ENCODE measurements around the gene RASGRP2.

The RASGRP2 gene

GRCh38 chr11:64720640-64721358 is 23.1 kb downstream of the RASGRP2 start:
- TF ChIP-seq, protein P1, sequence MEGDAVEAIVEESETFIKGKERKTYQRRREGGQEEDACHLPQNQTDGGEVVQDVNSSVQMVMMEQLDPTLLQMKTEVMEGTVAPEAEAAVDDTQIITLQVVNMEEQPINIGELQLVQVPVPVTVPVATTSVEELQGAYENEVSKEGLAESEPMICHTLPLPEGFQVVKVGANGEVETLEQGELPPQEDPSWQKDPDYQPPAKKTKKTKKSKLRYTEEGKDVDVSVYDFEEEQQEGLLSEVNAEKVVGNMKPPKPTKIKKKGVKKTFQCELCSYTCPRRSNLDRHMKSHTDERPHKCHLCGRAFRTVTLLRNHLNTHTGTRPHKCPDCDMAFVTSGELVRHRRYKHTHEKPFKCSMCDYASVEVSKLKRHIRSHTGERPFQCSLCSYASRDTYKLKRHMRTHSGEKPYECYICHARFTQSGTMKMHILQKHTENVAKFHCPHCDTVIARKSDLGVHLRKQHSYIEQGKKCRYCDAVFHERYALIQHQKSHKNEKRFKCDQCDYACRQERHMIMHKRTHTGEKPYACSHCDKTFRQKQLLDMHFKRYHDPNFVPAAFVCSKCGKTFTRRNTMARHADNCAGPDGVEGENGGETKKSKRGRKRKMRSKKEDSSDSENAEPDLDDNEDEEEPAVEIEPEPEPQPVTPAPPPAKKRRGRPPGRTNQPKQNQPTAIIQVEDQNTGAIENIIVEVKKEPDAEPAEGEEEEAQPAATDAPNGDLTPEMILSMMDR (IDR thresholded peaks at IDR 0.05): no peak
- H3K36me3 ChIP-seq: peaks cover 4% of the 10 kb centered on the region
- H3K27ac ChIP-seq: no peak overlapping the region
- no peaks in the 10 kb centered on the region for H3K9me3 ChIP-seq
- no peak overlapping the region for H3K4me3 ChIP-seq (ENCODE audit: low read depth in 1 of 2, low read length in 1 of 2)
- H3K27me3 ChIP-seq: peaks cover 74% of the 10 kb centered on the region
- H3K4me1 ChIP-seq (ENCODE audit: control insufficient read depth in 1 of 2, insufficient read depth in 1 of 2, low read depth in 1 of 2, low read length in 1 of 2): peaks cover 0 to 6% of the 10 kb centered on the region in 2 experiments

GRCh38 chr11:64720167-64720566 is 23.8 kb downstream of the RASGRP2 start:
- TF ChIP-seq, protein P1 (IDR thresholded peaks at IDR 0.05): no peak
- Histone ChIP-seq H3K27me3 (peaks cover 80% of the 10 kb centered on the region), H3K36me3 (no peaks in the 10 kb centered on the region), H3K4me3 (ENCODE audit: low read depth in 1 of 2, low read length in 1 of 2) (no peak overlapping the region), H3K27ac (no peak overlapping the region), H3K9me3 (no peaks in the 10 kb centered on the region), H3K4me1 (ENCODE audit: control insufficient read depth in 1 of 2, insufficient read depth in 1 of 2, low read depth in 1 of 2, low read length in 1 of 2) (peaks cover 0 to 6% of the 10 kb centered on the region in 2 experiments)

DNA sequence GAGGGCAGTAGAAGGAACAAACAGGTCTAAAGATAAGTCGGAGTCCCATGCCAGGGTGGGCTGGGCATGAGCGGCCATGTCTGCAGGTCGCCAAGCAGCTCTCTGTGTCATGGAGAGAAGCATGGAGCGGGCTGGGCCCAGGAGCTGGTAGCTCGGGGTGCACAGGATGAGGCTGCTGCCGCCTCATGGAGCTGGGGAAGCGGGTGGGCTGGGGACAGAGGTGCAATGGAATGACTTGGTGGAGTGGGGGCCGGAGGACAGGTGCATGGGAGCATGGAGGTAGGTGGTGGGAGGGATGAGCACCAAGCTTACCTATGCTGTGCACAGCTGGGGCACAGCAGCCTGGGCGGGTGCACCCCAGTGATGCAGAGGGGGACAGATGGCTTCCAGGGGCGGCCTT is 24.5 kb downstream of the RASGRP2 start:
- TF ChIP-seq, protein P1 (IDR thresholded peaks at IDR 0.05): no peak
- Histone ChIP-seq H3K4me1 (ENCODE audit: control insufficient read depth in 1 of 2, insufficient read depth in 1 of 2, low read depth in 1 of 2, low read length in 1 of 2) (peaks cover 0 to 6% of the 10 kb centered on the region in 2 experiments), H3K27me3 (peaks cover 88% of the 10 kb centered on the region), H3K4me3 (ENCODE audit: low read depth in 1 of 2, low read length in 1 of 2) (no peak overlapping the region), H3K27ac (no peak overlapping the region), H3K36me3 (no peaks in the 10 kb centered on the region), H3K9me3 (no peaks in the 10 kb centered on the region)

DNA sequence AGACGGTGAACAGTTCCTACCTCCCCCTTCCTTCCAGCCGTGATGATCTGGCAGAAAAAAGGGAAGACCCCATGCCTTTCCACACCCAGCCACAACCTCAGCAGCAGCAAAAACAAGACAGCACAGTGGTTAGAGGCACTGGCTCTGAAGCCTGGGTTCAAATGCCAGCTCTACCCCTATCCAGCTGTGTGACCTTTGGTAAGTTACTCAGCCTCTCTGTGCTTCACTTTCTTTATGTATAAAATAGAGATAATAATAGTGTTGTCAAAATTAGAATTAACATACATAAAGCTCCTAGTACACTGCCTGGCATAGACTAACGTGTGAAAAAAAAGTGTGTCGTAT is 25.2 kb downstream of the RASGRP2 start:
- H3K27ac ChIP-seq: no peak overlapping the region
- peaks cover 0 to 6% of the 10 kb centered on the region in 2 experiments for H3K4me1 ChIP-seq (ENCODE audit: control insufficient read depth in 1 of 2, insufficient read depth in 1 of 2, low read depth in 1 of 2, low read length in 1 of 2)
- no peaks in the 10 kb centered on the region for H3K36me3 ChIP-seq
- TF ChIP-seq, protein P1 (IDR thresholded peaks at IDR 0.05): no peak
- H3K4me3 ChIP-seq (ENCODE audit: low read depth in 1 of 2, low read length in 1 of 2): no peak overlapping the region
- peaks cover 94% of the 10 kb centered on the region for H3K27me3 ChIP-seq
- H3K9me3 ChIP-seq: no peaks in the 10 kb centered on the region

GRCh38 chr11:64718084-64718779 is 25.7 kb downstream of the RASGRP2 start:
- H3K4me3 ChIP-seq (ENCODE audit: low read depth in 1 of 2, low read length in 1 of 2): no peak overlapping the region
- H3K27me3 ChIP-seq: peaks cover 99% of the 10 kb centered on the region
- no peaks in the 10 kb centered on the region for H3K9me3 ChIP-seq
- no peak overlapping the region for H3K27ac ChIP-seq
- TF ChIP-seq, protein P1 (IDR thresholded peaks at IDR 0.05): no peak
- H3K4me1 ChIP-seq (ENCODE audit: control insufficient read depth in 1 of 2, insufficient read depth in 1 of 2, low read depth in 1 of 2, low read length in 1 of 2): peaks cover under 1 to 1% of the 10 kb centered on the region in 2 experiments
- H3K36me3 ChIP-seq: no peaks in the 10 kb centered on the region
